SU-DHL-6 (cell line): ENCODE measurements around the gene CSK.
A peak's percentile ranks its signal among the peaks of the same experiment; 100 is the strongest.

ENCODE experiments used
- H2AFZ ChIP-seq: fragments of 200-600 bp; sonication (generic); 2 replicates; pipeline ENCODE4 v1.6.1; 2014; ENCODE audit warnings: low read depth, mild to moderate bottlenecking, moderate library complexity, mixed read lengths, antibody characterized with exemption, low read length; ENCODE audit not compliant: severe bottlenecking
- H3F3A ChIP-seq: fragments of 200-600 bp; shearing (Covaris generic); 2 replicates; pipeline ENCODE4 v1.6.0; 2016; ENCODE audit warnings: antibody characterized with exemption, mild to moderate bottlenecking; ENCODE audit not compliant: insufficient read depth
- H3K27ac ChIP-seq: fragments of 200-600 bp; sonication (generic); 2 replicates; pipeline ENCODE4 v1.5.1; 2016; ENCODE audit warnings: low read depth, mild to moderate bottlenecking, low read length, moderate library complexity, mixed read lengths
- H3K27me3 ChIP-seq: fragments of 200-600 bp; sonication (generic), shearing (Covaris generic); 2 replicates; pipeline ENCODE4 v1.6.0; 2014; ENCODE audit warnings: mild to moderate bottlenecking, low read length
- H3K36me3 ChIP-seq: fragments of 200-600 bp; sonication (generic); 2 replicates; pipeline ENCODE4 v1.6.1; 2014; ENCODE audit warnings: mild to moderate bottlenecking, low read length, mixed read lengths
- H3K4me2 ChIP-seq: fragments of 300-600, 200-600 bp; shearing (Covaris generic), sonication (generic); 2 replicates; pipeline ENCODE4 v1.6.0; 2014; ENCODE audit warnings: low read length, low read depth, mild to moderate bottlenecking; ENCODE audit not compliant: poor library complexity, severe bottlenecking
- H3K4me3 ChIP-seq: fragments of 200-600 bp; sonication (generic); 2 replicates; pipeline ENCODE4 v1.5.1; 2014; ENCODE audit warnings: antibody characterized with exemption, low read length, mild to moderate bottlenecking, mixed read lengths; ENCODE audit not compliant: insufficient read depth, poor library complexity, severe bottlenecking
- H3K79me2 ChIP-seq: fragments of 200-600 bp; sonication (generic); 2 replicates; pipeline ENCODE4 v1.6.1; 2014; ENCODE audit warnings: mild to moderate bottlenecking, low read length, moderate library complexity; ENCODE audit not compliant: insufficient read depth
- H3K9ac ChIP-seq: fragments of 200-600 bp; sonication (generic); 2 replicates; pipeline ENCODE4 v1.7.0; 2014; ENCODE audit warnings: mild to moderate bottlenecking, low read length
- H3K9me2 ChIP-seq: fragments of 200-600 bp; sonication (generic); replicated peaks from 2 replicates; pipeline ENCODE4 v1.6.1; 2014; ENCODE audit warnings: low read length; ENCODE audit not compliant: insufficient read depth
- H3K9me3 ChIP-seq: fragments of 200-600 bp; sonication (generic); 2 replicates; pipeline ENCODE4 v1.6.1; 2014; ENCODE audit warnings: low read length, mixed read lengths; ENCODE audit not compliant: insufficient read depth
- H4K20me1 ChIP-seq: fragments of 200-600 bp; sonication (generic); 2 replicates; pipeline ENCODE4 v1.6.1; 2014; ENCODE audit warnings: low read depth, mild to moderate bottlenecking, antibody characterized with exemption, low read length, moderate library complexity, mixed read lengths
- CTCF ChIP-seq: fragments of 200-600 bp; sonication (generic); IDR thresholded peaks from one replicate; pipeline ENCODE4 v1.5.1; 2017; ENCODE audit warnings: antibody characterized with exemption, mild to moderate bottlenecking, low read length, moderate library complexity; ENCODE audit not compliant: insufficient read depth, poor library complexity, severe bottlenecking
- EZH2phosphoT487 ChIP-seq: fragments of 200-600 bp; sonication (generic), shearing (Covaris generic); conservative IDR thresholded peaks from 2 replicates; pipeline ENCODE4 v1.6.1; 2018; ENCODE audit warnings: mild to moderate bottlenecking, antibody characterized with exemption, low read length, moderate library complexity, mixed read lengths

The CSK gene

GRCh38 chr15:74773731-74774252 lies 8.1 kb upstream of the CSK start:
- peak overlapping the region; percentile 37 for H3K9ac ChIP-seq

GRCh38 chr15:74775132-74775562 lies 6.7 kb upstream of the CSK start:
- Histone ChIP-seq H3K4me2 (peak overlapping the region; percentile 59), H4K20me1 (no peaks in the 10 kb centered on the region)

More at GRCh38 chr15:74773731-74774252, 8.1 kb upstream of the CSK start:
- peaks cover 20% of the 10 kb centered on the region for H3K79me2 ChIP-seq
- H3K9me3 ChIP-seq = no peaks in the 10 kb centered on the region
- H3K9me2 ChIP-seq = no peaks in the 10 kb centered on the region
- H3K27me3 ChIP-seq = no peaks in the 10 kb centered on the region
- no peak overlapping the region for H3K4me3 ChIP-seq
- H2AFZ ChIP-seq = no peak overlapping the region
- peak overlapping the region; percentile 96 for H3K27ac ChIP-seq
- no peaks in the 10 kb centered on the region for H4K20me1 ChIP-seq
- no peaks in the 10 kb centered on the region for H3K36me3 ChIP-seq
- TF ChIP-seq CTCF (no peak), EZH2phosphoT487 (no peak)
- H3K4me2 ChIP-seq = peak overlapping the region; percentile 59
- peaks cover 33% of the 10 kb centered on the region for H3F3A ChIP-seq

GRCh38 chr15:74775894-74776293 lies 6.0 kb upstream of the CSK start:
- Histone ChIP-seq H2AFZ (no peak overlapping the region), H3K79me2 (peaks cover 30% of the 10 kb centered on the region), H3F3A (peaks cover 53% of the 10 kb centered on the region), H3K9me2 (no peaks in the 10 kb centered on the region), H3K27me3 (no peaks in the 10 kb centered on the region), H3K4me2 (peak overlapping the region; percentile 59), H3K27ac (peak overlapping the region; percentile 96), H3K9me3 (no peaks in the 10 kb centered on the region), H4K20me1 (no peaks in the 10 kb centered on the region), H3K9ac (peak overlapping the region; percentile 41), H3K4me3 (no peak overlapping the region), H3K36me3 (no peaks in the 10 kb centered on the region)
- TF ChIP-seq CTCF (no peak), EZH2phosphoT487 (no peak)

More at GRCh38 chr15:74775132-74775562, 6.7 kb upstream of the CSK start:
- H3K9me2 ChIP-seq = no peaks in the 10 kb centered on the region
- no peaks in the 10 kb centered on the region for H3K27me3 ChIP-seq
- H3F3A ChIP-seq = peaks cover 46% of the 10 kb centered on the region
- no peak overlapping the region for H2AFZ ChIP-seq
- H3K4me3 ChIP-seq = peak overlapping the region; percentile 16
- no peak for TF ChIP-seq EZH2phosphoT487
- no peak for TF ChIP-seq CTCF
- no peaks in the 10 kb centered on the region for H3K9me3 ChIP-seq
- peak overlapping the region; percentile 41 for H3K9ac ChIP-seq
- H3K27ac ChIP-seq = peak overlapping the region; percentile 96
- H3K79me2 ChIP-seq = peaks cover 22% of the 10 kb centered on the region
- no peaks in the 10 kb centered on the region for H3K36me3 ChIP-seq
